HEK293T (cell line): ENCODE results near the gene SIK3.
"Not testable (repeated sequence)": the region's sequence is repeated elsewhere in the genome, so short reads cannot be mapped to it uniquely, and the experiment has no call there.

Source experiments
- CTCF ChIA-PET: fragments of 350-600 bp; formaldehyde crosslinking; extraction: SDS; loops from one replicate; lab custom pipeline; 2021; ENCODE audit warnings: antibody characterized with exemption, inconsistent platforms; lab: Yijun Ruan, JAX
- POLR2A ChIA-PET: fragments of 350-600 bp; formaldehyde crosslinking; extraction: SDS; loops from one replicate; lab custom pipeline; 2020; ENCODE audit warnings: antibody characterized with exemption, inconsistent platforms; lab: Yijun Ruan, JAX
- DNase-seq: peaks from one replicate; pipeline ENCODE4 v3.0.0; 2012; ENCODE audit warnings: mixed read lengths; ENCODE audit errors: extremely low spot score
- ARNT ChIP-seq: fragments of 450-650 bp; IDR thresholded peaks from 2 replicates; pipeline ENCODE4 v1.6.1; 2017; ENCODE audit warnings: mild to moderate bottlenecking
- BHLHE40 ChIP-seq: fragments of 450-650 bp; IDR thresholded peaks from 2 replicates; pipeline ENCODE4 v1.6.1; 2016; ENCODE audit warnings: mild to moderate bottlenecking, moderate library complexity, borderline replicate concordance
- CTBP1 ChIP-seq: fragments of 450-650 bp; IDR thresholded peaks from 2 replicates; pipeline ENCODE4 v1.6.1; 2016; ENCODE audit warnings: borderline replicate concordance
- ELF4 ChIP-seq: fragments of 450-650 bp; IDR thresholded peaks from 2 replicates; pipeline ENCODE4 v1.6.1; 2017; ENCODE audit warnings: antibody characterized with exemption
- FOXA1 ChIP-seq: fragments of 450-650 bp; IDR thresholded peaks from 2 replicates; pipeline ENCODE4 v1.6.1; 2016; ENCODE audit warnings: mild to moderate bottlenecking
- FOXK2 ChIP-seq: fragments of 450-650 bp; IDR thresholded peaks from 2 replicates; pipeline ENCODE4 v1.6.1; 2016; ENCODE audit warnings: mild to moderate bottlenecking
- FOXM1 ChIP-seq: fragments of 450-650 bp; IDR thresholded peaks from 2 replicates; pipeline ENCODE4 v1.6.1; 2017; ENCODE audit warnings: mild to moderate bottlenecking, borderline replicate concordance
- HDGF ChIP-seq: fragments of 450-650 bp; IDR thresholded peaks from 2 replicates; pipeline ENCODE4 v1.6.1; 2017; ENCODE audit warnings: antibody characterized with exemption, borderline replicate concordance
- L3MBTL2 ChIP-seq: fragments of 450-650 bp; conservative IDR thresholded peaks from 2 replicates; pipeline ENCODE4 v1.6.1; 2016; ENCODE audit warnings: mild to moderate bottlenecking
- LEF1 ChIP-seq: fragments of 450-650 bp; IDR thresholded peaks from 2 replicates; pipeline ENCODE4 v1.6.1; 2017; ENCODE audit warnings: mild to moderate bottlenecking, borderline replicate concordance
- NFRKB ChIP-seq: fragments of 450-650 bp; IDR thresholded peaks from 2 replicates; pipeline ENCODE4 v1.6.1; 2016; ENCODE audit warnings: mild to moderate bottlenecking, moderate library complexity
- PKNOX1 ChIP-seq: fragments of 450-650 bp; IDR thresholded peaks from 2 replicates; pipeline ENCODE4 v1.6.1; 2016
- SP1 ChIP-seq: fragments of 450-650 bp; IDR thresholded peaks from 2 replicates; pipeline ENCODE4 v1.6.1; 2017
- SUZ12 ChIP-seq: fragments of 450-650 bp; IDR thresholded peaks from 2 replicates; pipeline ENCODE4 v1.6.1; 2016; ENCODE audit warnings: mild to moderate bottlenecking
- TARDBP ChIP-seq: fragments of 450-650 bp; IDR thresholded peaks from 2 replicates; pipeline ENCODE4 v1.6.1; 2016
- ZNF384 ChIP-seq: fragments of 450-650 bp; IDR thresholded peaks from 2 replicates; pipeline ENCODE4 v1.6.1; 2016

Gene SIK3

GRCh38 chr11:117057317-117057716 lies 40.9 kb downstream of the SIK3 start:
- no peak for DNase-seq
- CTCF ChIA-PET, result no interaction called here
- TF ChIP-seq HDGF (no peak), LEF1 (no peak), SP1 (no peak), NFRKB (no peak), PKNOX1 (no peak), L3MBTL2 (no peak), FOXM1 (no peak), FOXK2 (no peak), ARNT (no peak), SUZ12 (no peak), TARDBP (no peak)
- POLR2A ChIA-PET, result no interaction called here

GRCh38 chr11:117055469-117055868 lies 42.8 kb downstream of the SIK3 start:
- ChIA-PET CTCF (no interaction called here), POLR2A (no interaction called here)
- TF ChIP-seq FOXA1 (no peak), LEF1 (no peak), SUZ12 (no peak), FOXM1 (no peak), FOXK2 (no peak), CTBP1 (no peak), SP1 (no peak), ZNF384 (no peak), NFRKB (no peak)
- DNase-seq, result no peak

- DNase-seq, result no peak
- ChIA-PET POLR2A (no interaction called here), CTCF (interaction anchor here (0.5 kb wide), 1 partner anchor 45 kb away, joined by 3 read pairs; no protein-coding TSS in a partner anchor)
- TF ChIP-seq PKNOX1 (no peak), SUZ12 (no peak), FOXM1 (no peak), ZNF384 (no peak)
These were observed 43.8 kb downstream of the SIK3 start for GRCh38 chr11:117054382-117054781.

GRCh38 chr11:117052196-117053149 lies 45.8 kb downstream of the SIK3 start:
- POLR2A ChIA-PET, result no interaction called here
- CTCF ChIA-PET, result interaction anchor here (0.8 to 1.0 kb wide), 2 partner anchors 9 to 11 kb away, joined by 3 read pairs; no protein-coding TSS in a partner anchor

GRCh38 chr11:117050121-117050520 lies 48.1 kb downstream of the SIK3 start:
- POLR2A ChIA-PET, CTCF ChIA-PET, DNase-seq: not testable (repeated sequence)

More at GRCh38 chr11:117052196-117053149, 45.8 kb downstream of the SIK3 start:
- TF ChIP-seq BHLHE40, result no peak
- no peak for TF ChIP-seq HDGF
- TF ChIP-seq FOXM1, result no peak
- no peak for TF ChIP-seq SUZ12
- TF ChIP-seq ELF4, result no peak
- no peak for TF ChIP-seq SP1
- TF ChIP-seq L3MBTL2, result no peak
- no peak for TF ChIP-seq ZNF384
- TF ChIP-seq FOXK2, result no peak
- TF ChIP-seq LEF1, result no peak
- TF ChIP-seq FOXA1, result no peak
- no peak for TF ChIP-seq CTBP1
- no peak for TF ChIP-seq ARNT
- TF ChIP-seq NFRKB, result no peak
- no peak for TF ChIP-seq PKNOX1
- no peak for TF ChIP-seq TARDBP
- DNase-seq, result no peak

GRCh38 chr11:117046627-117047026 lies 51.6 kb downstream of the SIK3 start:
- POLR2A ChIA-PET, DNase-seq, CTCF ChIA-PET: not testable (repeated sequence)

GRCh38 chr11:117045956-117046355 lies 52.3 kb downstream of the SIK3 start:
- DNase-seq, result no peak
- CTCF ChIA-PET, result no interaction called here
- TF ChIP-seq FOXM1 (no peak), PKNOX1 (no peak), FOXK2 (no peak)
- POLR2A ChIA-PET, result no interaction called here
